Stomach (tissue), 4 donors: ENCODE data around the gene EXOC1.

Source experiments
- CTCF ChIP-seq, 7 experiments: fragments of 450-650 bp in 4 of 7; fragments of 200-600 bp in 3 of 7; sonication (generic) in 3 of 7; IDR thresholded peaks; one replicate each; pipeline ENCODE4 v1.5.1; 2016 to 2019; ENCODE audit warnings: antibody characterized with exemption in 7 of 7, control low read depth in 2 of 7, mild to moderate bottlenecking in 1 of 7
- EP300 ChIP-seq: sonication (generic); formaldehyde crosslinking; IDR thresholded peaks from one replicate; pipeline ENCODE4 v1.6.1; 2017; ENCODE audit warnings: antibody characterized with exemption
- POLR2A ChIP-seq, 4 donors: fragments of 450-650 bp; IDR thresholded peaks; one replicate each; pipeline ENCODE4 v1.6.1; 2016; ENCODE audit warnings: antibody characterized with exemption in 4 of 4, control low read depth in 2 of 4, mild to moderate bottlenecking in 1 of 4, moderate library complexity in 1 of 4
- POLR2AphosphoS5 ChIP-seq, 3 donors: sonication (generic); formaldehyde crosslinking; IDR thresholded peaks; one replicate each; pipeline ENCODE4 v1.6.1; 2016; ENCODE audit warnings: antibody characterized with exemption in 3 of 3

- no peak for TF ChIP-seq EP300
- no peak for TF ChIP-seq POLR2A (IDR thresholded peaks at IDR 0.05)
- TF ChIP-seq CTCF (IDR thresholded peaks at IDR 0.05), result no peak
- no peak for TF ChIP-seq POLR2AphosphoS5 (IDR thresholded peaks at IDR 0.05)
These were observed 97.9 kb downstream of the EXOC1 start for GRCh38 chr4:55951191-55951922.
